A549 (cell line): ENCODE data around the gene FRMD3.

Experiments
- CBX2 ChIP-seq: fragments of 200-600 bp; sonication (generic); IDR thresholded peaks from 2 replicates; pipeline ENCODE4 v1.6.1; 2016; ENCODE audit warnings: low read depth, mild to moderate bottlenecking, borderline replicate concordance
- CHD2 ChIP-seq: fragments of 150-350 bp; IDR thresholded peaks from 2 replicates; pipeline ENCODE4 v1.6.1; 2014; ENCODE audit warnings: low read length; ENCODE audit not compliant: partially characterized antibody
- GATA3 ChIP-seq: IDR thresholded peaks from 2 replicates; pipeline ENCODE4 v1.6.1; 2012; ENCODE audit warnings: borderline replicate concordance
- HDAC2 ChIP-seq: fragments of 200-600 bp; sonication (generic); IDR thresholded peaks from 2 replicates; pipeline ENCODE4 v1.6.1; 2016
- JUNB ChIP-seq: fragments of >200 bp; sonication (Bioruptor Twin); formaldehyde crosslinking; IDR thresholded peaks from 2 replicates; pipeline ENCODE4 v1.6.1; 2016
- MYC ChIP-seq: IDR thresholded peaks from 2 replicates; pipeline ENCODE4 v1.6.1; 2012; ENCODE audit warnings: mild to moderate bottlenecking, inconsistent platforms, low read length, improper control_type of control experiment, borderline replicate concordance
- POLR2A ChIP-seq: IDR thresholded peaks from 2 replicates; pipeline ENCODE4 v1.6.1; 2012; ENCODE audit warnings: mild to moderate bottlenecking, low read length
- POLR2AphosphoS2 ChIP-seq: conservative IDR thresholded peaks from 2 replicates; pipeline ENCODE4 v1.6.1; 2012; ENCODE audit warnings: low read length, improper control_type of control experiment, inconsistent platforms
- TF ChIP-seq, protein P1 (sequence below): fragments of >200 bp; sonication (Bioruptor Twin); formaldehyde crosslinking; IDR thresholded peaks from 3 replicates; pipeline ENCODE4 v1.5.1; 2016
- TF ChIP-seq, protein P2 (sequence below): IDR thresholded peaks from 2 replicates; pipeline ENCODE4 v1.6.1; 2012

DNA sequence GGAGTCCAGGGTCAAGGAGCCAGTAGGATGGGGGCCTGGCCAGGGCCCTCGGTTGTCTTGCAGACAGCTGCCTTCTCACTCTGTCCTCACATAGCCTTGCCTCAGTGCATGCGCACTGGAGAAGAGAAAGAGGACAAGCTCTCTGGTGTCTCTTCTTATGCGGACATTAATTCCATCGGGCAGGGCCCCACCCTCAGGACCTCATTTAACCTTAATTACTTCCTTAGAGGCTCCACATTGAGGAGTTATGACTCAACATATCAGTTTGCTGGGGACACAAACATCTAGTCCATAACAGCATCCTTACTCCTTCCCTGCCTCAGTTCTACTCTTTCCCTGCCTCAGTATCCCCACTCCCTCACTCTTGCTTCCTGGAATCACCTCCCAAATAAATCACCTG lies 78.4 kb downstream of the FRMD3 start:
- TF ChIP-seq, protein P1, sequence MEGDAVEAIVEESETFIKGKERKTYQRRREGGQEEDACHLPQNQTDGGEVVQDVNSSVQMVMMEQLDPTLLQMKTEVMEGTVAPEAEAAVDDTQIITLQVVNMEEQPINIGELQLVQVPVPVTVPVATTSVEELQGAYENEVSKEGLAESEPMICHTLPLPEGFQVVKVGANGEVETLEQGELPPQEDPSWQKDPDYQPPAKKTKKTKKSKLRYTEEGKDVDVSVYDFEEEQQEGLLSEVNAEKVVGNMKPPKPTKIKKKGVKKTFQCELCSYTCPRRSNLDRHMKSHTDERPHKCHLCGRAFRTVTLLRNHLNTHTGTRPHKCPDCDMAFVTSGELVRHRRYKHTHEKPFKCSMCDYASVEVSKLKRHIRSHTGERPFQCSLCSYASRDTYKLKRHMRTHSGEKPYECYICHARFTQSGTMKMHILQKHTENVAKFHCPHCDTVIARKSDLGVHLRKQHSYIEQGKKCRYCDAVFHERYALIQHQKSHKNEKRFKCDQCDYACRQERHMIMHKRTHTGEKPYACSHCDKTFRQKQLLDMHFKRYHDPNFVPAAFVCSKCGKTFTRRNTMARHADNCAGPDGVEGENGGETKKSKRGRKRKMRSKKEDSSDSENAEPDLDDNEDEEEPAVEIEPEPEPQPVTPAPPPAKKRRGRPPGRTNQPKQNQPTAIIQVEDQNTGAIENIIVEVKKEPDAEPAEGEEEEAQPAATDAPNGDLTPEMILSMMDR = no peak
- TF ChIP-seq MYC = no peak
- no peak for TF ChIP-seq POLR2AphosphoS2
- TF ChIP-seq JUNB = no peak
- TF ChIP-seq, protein P2, sequence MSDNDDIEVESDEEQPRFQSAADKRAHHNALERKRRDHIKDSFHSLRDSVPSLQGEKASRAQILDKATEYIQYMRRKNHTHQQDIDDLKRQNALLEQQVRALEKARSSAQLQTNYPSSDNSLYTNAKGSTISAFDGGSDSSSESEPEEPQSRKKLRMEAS = no peak
- no peak for TF ChIP-seq CBX2
- no peak for TF ChIP-seq POLR2A
- TF ChIP-seq CHD2 = no peak
- TF ChIP-seq GATA3 = no peak
- no peak for TF ChIP-seq HDAC2
